Measurements from ENCODE around the gene SLCO4A1.

GRCh38 chr20:62658593-62659178, 16.4 kb downstream of the SLCO4A1 start:
- TF ChIP-seq, protein P1, sequence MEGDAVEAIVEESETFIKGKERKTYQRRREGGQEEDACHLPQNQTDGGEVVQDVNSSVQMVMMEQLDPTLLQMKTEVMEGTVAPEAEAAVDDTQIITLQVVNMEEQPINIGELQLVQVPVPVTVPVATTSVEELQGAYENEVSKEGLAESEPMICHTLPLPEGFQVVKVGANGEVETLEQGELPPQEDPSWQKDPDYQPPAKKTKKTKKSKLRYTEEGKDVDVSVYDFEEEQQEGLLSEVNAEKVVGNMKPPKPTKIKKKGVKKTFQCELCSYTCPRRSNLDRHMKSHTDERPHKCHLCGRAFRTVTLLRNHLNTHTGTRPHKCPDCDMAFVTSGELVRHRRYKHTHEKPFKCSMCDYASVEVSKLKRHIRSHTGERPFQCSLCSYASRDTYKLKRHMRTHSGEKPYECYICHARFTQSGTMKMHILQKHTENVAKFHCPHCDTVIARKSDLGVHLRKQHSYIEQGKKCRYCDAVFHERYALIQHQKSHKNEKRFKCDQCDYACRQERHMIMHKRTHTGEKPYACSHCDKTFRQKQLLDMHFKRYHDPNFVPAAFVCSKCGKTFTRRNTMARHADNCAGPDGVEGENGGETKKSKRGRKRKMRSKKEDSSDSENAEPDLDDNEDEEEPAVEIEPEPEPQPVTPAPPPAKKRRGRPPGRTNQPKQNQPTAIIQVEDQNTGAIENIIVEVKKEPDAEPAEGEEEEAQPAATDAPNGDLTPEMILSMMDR (IDR thresholded peaks at IDR 0.05) = no peak
- no peak for TF ChIP-seq EZH2 (IDR thresholded peaks at IDR 0.05; ENCODE audit: borderline replicate concordance, insufficient read depth, low read depth, low read length, poor library complexity, severe bottlenecking)

Measured in B cell (primary cell).